ENCODE results near the gene CCDC187. TPM values are rescaled to one million over a fixed set of nuclear protein-coding genes. Genes with fewer than 3 reads are reported as not detected.

CCDC187 gene
- total RNA-seq, 2 experiments from 2014 or later: 0.07 TPM; not detected in 1

GRCh38 chr9:136339958-136340310 is 36.0 kb upstream of the CCDC187 start:
- Mint-ChIP-seq H3K27ac (no peak overlapping the region), H3K27me3 (no peaks in the 10 kb centered on the region), H3K9me3 (no peaks in the 10 kb centered on the region), H3K4me1 (ENCODE audit: low read depth) (peaks cover 5% of the 10 kb centered on the region), H3K36me3 (ENCODE audit: low read depth) (no peaks in the 10 kb centered on the region), H3K4me3 (no peak overlapping the region)
- DNase-seq (no peak), ATAC-seq (no peak)
- intact Hi-C loops (cut with micrococcal nuclease): no loop called here
- CTCF ChIA-PET: interaction anchor here (1.0 kb wide), 1 partner anchor 12 kb away, joined by 4 read pairs; the partner anchor contains the start of gene GPSM1
- TF ChIP-seq CTCF (IDR thresholded peaks at IDR 0.05): no peak
- POLR2A ChIA-PET: interaction anchor here (1.0 kb wide), 1 partner anchor 14 kb away, joined by 3 read pairs; no protein-coding TSS in a partner anchor

- ChIA-PET CTCF (interaction anchor here (1.0 kb wide), 1 partner anchor 12 kb away, joined by 4 read pairs; the partner anchor contains the start of gene GPSM1), POLR2A (interaction anchor here (1.0 kb wide), 1 partner anchor 14 kb away, joined by 3 read pairs; no protein-coding TSS in a partner anchor)
- no peak for ATAC-seq
- Mint-ChIP-seq H3K27ac (no peak overlapping the region), H3K4me1 (ENCODE audit: low read depth) (peaks cover 5% of the 10 kb centered on the region), H3K27me3 (no peaks in the 10 kb centered on the region), H3K36me3 (ENCODE audit: low read depth) (no peaks in the 10 kb centered on the region), H3K9me3 (no peaks in the 10 kb centered on the region), H3K4me3 (no peak overlapping the region)
- intact Hi-C loops (cut with micrococcal nuclease): no loop called here
- peak; percentile 37 for DNase-seq
- TF ChIP-seq CTCF (IDR thresholded peaks at IDR 0.05): peak; percentile 41
These were observed 35.5 kb upstream of the CCDC187 start for GRCh38 chr9:136339173-136339957.

GRCh38 chr9:136338511-136338910 is 34.6 kb upstream of the CCDC187 start:
- intact Hi-C loops (cut with micrococcal nuclease): no loop called here
- H3K27me3 Mint-ChIP-seq: no peaks in the 10 kb centered on the region

GRCh38 chr9:136337416-136338395 is 33.8 kb upstream of the CCDC187 start:
- ChIA-PET CTCF (no interaction called here), POLR2A (interaction anchor here (0.6 kb wide), 1 partner anchor 91 kb away, joined by 3 read pairs; no protein-coding TSS in a partner anchor)
- Mint-ChIP-seq H3K27ac (no peak overlapping the region), H3K4me3 (no peak overlapping the region), H3K36me3 (ENCODE audit: low read depth) (no peaks in the 10 kb centered on the region), H3K4me1 (ENCODE audit: low read depth) (peaks cover 2% of the 10 kb centered on the region), H3K27me3 (no peaks in the 10 kb centered on the region), H3K9me3 (no peaks in the 10 kb centered on the region)
- no peak for TF ChIP-seq CTCF (IDR thresholded peaks at IDR 0.05)
- peak; percentile 40 for DNase-seq
- no peak for ATAC-seq
- intact Hi-C loops (cut with micrococcal nuclease): no loop called here

More at GRCh38 chr9:136338511-136338910, 34.6 kb upstream of the CCDC187 start:
- TF ChIP-seq CTCF (IDR thresholded peaks at IDR 0.05): no peak
- ChIA-PET CTCF (no interaction called here), POLR2A (interaction anchor here (0.6 kb wide), 1 partner anchor 91 kb away, joined by 3 read pairs; no protein-coding TSS in a partner anchor)
- ATAC-seq: no peak
- no peaks in the 10 kb centered on the region for H3K36me3 Mint-ChIP-seq (ENCODE audit: low read depth)
- H3K9me3 Mint-ChIP-seq: no peaks in the 10 kb centered on the region
- no peak overlapping the region for H3K27ac Mint-ChIP-seq
- H3K4me3 Mint-ChIP-seq: no peak overlapping the region
- no peak for DNase-seq
- H3K4me1 Mint-ChIP-seq (ENCODE audit: low read depth): peaks cover 5% of the 10 kb centered on the region
